GM18511 (cell line): ENCODE data around the gene DOCK3.
"Not testable (repeated sequence)": the region's sequence is repeated elsewhere in the genome, so short reads cannot be mapped to it uniquely, and the experiment has no call there.

ENCODE experiments used
- ATAC-seq: cut with Tn5 transposase; IDR thresholded peaks from one replicate; pipeline ENCODE4 v1.9.1; 2021; ENCODE audit warnings: mild to moderate bottlenecking, moderate library complexity; ENCODE audit not compliant: unreplicated experiment

Gene DOCK3

GRCh38 chr3:51280176-51280575, 605.4 kb downstream of the DOCK3 start:
- no peak for ATAC-seq

GRCh38 chr3:51282931-51283330, 608.2 kb downstream of the DOCK3 start:
- no peak for ATAC-seq

- no peak for ATAC-seq
These were observed 608.7 kb downstream of the DOCK3 start for GRCh38 chr3:51283421-51283820.

GRCh38 chr3:51295625-51296024, 620.9 kb downstream of the DOCK3 start:
- ATAC-seq: peak; percentile 75

- ATAC-seq: no peak
These were observed 622.6 kb downstream of the DOCK3 start for GRCh38 chr3:51297333-51297732.

GRCh38 chr3:51304230-51304629, 629.5 kb downstream of the DOCK3 start:
- no peak for ATAC-seq

GRCh38 chr3:51306093-51306492, 631.4 kb downstream of the DOCK3 start:
- ATAC-seq: no peak

GRCh38 chr3:51307458-51307857, 632.7 kb downstream of the DOCK3 start:
- no peak for ATAC-seq

GRCh38 chr3:51307945-51308607, 633.3 kb downstream of the DOCK3 start:
- not testable (repeated sequence) for ATAC-seq

- no peak for ATAC-seq
These were observed 636.3 kb downstream of the DOCK3 start for GRCh38 chr3:51311055-51311454.

GRCh38 chr3:51328206-51328605, 653.5 kb downstream of the DOCK3 start:
- ATAC-seq: no peak

- ATAC-seq: no peak
These were observed 655.3 kb downstream of the DOCK3 start for GRCh38 chr3:51330046-51330445.

GRCh38 chr3:51332156-51332555, 657.4 kb downstream of the DOCK3 start:
- ATAC-seq: no peak

GRCh38 chr3:51333021-51333420, 658.3 kb downstream of the DOCK3 start:
- ATAC-seq: no peak

- no peak for ATAC-seq
These were observed 661.5 kb downstream of the DOCK3 start for GRCh38 chr3:51336261-51336660.

- ATAC-seq: no peak
These were observed 662.9 kb downstream of the DOCK3 start for GRCh38 chr3:51337666-51338065.

GRCh38 chr3:51338632-51339031, 663.9 kb downstream of the DOCK3 start:
- ATAC-seq: no peak

- ATAC-seq: no peak
These were observed 665.5 kb downstream of the DOCK3 start for GRCh38 chr3:51340013-51340829.

GRCh38 chr3:51340989-51341636, 666.4 kb downstream of the DOCK3 start:
- ATAC-seq: no peak

GRCh38 chr3:51343918-51344687, 669.4 kb downstream of the DOCK3 start:
- no peak for ATAC-seq

- no peak for ATAC-seq
These were observed 676.0 kb downstream of the DOCK3 start for GRCh38 chr3:51350751-51351150.
